PC-9 (cell line): ENCODE measurements around the gene RFT1. TPM values are rescaled to one million over a fixed set of nuclear protein-coding genes. Genes with fewer than 3 reads are reported as not detected.

Source experiments
- BruUV-seq: library from RNA; stranded (reverse); fragments of 400-500 nt; replicated peaks from 2 replicates; lab custom pipeline; 2021; lab: Mats Ljungman, UMichigan
- CTCF ChIA-PET: fragments of 300-600 bp; sonication (Branson Sonifier 250); formaldehyde crosslinking; loops from one replicate; lab custom pipeline; 2022; ENCODE audit warnings: antibody characterized with exemption; lab: Charles Lee
- POLR2A ChIA-PET: fragments of 300-600 bp; sonication (Branson Sonifier 250); formaldehyde crosslinking; loops from one replicate; lab custom pipeline; 2022; ENCODE audit warnings: antibody characterized with exemption; ENCODE audit not compliant: unreplicated experiment; lab: Charles Lee
- DNase-seq, 2 experiments: peaks; one replicate each; pipeline versions ENCODE4 v3.0.0 to v3.0.0-alpha.2; 2015 to 2022; ENCODE audit warnings: mixed read lengths in 1 of 2
- H2AFZ ChIP-seq: fragments of 200-600 bp; sonication (generic); 2 replicates; pipeline ENCODE4 v1.8.1; 2017; ENCODE audit warnings: antibody characterized with exemption
- H3F3A ChIP-seq: fragments of 200-600 bp; sonication (generic); 2 replicates; pipeline ENCODE4 v1.8.1; 2017; ENCODE audit warnings: antibody characterized with exemption, mild to moderate bottlenecking, low read depth; ENCODE audit not compliant: insufficient read depth
- H3K27ac ChIP-seq: fragments of 200-600 bp; sonication (generic); 2 replicates; pipeline ENCODE4 v1.6.1; 2016; ENCODE audit warnings: mixed run types
- H3K27me3 ChIP-seq: fragments of 200-600 bp; sonication (generic); 2 replicates; pipeline ENCODE4 v1.6.1; 2016; ENCODE audit warnings: low read depth, mixed run types; ENCODE audit not compliant: insufficient read depth
- H3K36me3 ChIP-seq: fragments of 200-600 bp; sonication (generic); 2 replicates; pipeline ENCODE4 v1.6.1; 2016; ENCODE audit warnings: low read depth, mixed run types
- H3K4me1 ChIP-seq: fragments of 200-600 bp; sonication (generic); replicated peaks from 2 replicates; pipeline ENCODE4 v1.6.1; 2016; ENCODE audit warnings: mixed run types; ENCODE audit not compliant: insufficient read depth
- H3K4me2 ChIP-seq: fragments of 200-600 bp; sonication (generic); 2 replicates; pipeline ENCODE4 v1.6.1; 2017; ENCODE audit warnings: mixed run types
- H3K4me3 ChIP-seq: fragments of 200-600 bp; sonication (generic); 2 replicates; pipeline ENCODE4 v1.6.1; 2016; ENCODE audit warnings: mixed run types
- H3K79me2 ChIP-seq: fragments of 200-600 bp; sonication (generic); 2 replicates; pipeline ENCODE4 v1.6.1; 2017; ENCODE audit warnings: low read depth, mixed run types
- H3K9me2 ChIP-seq: fragments of 200-600 bp; sonication (generic); 2 replicates; pipeline ENCODE4 v1.8.1; 2017; ENCODE audit warnings: mild to moderate bottlenecking; ENCODE audit not compliant: insufficient read depth
- H3K9me3 ChIP-seq: fragments of 200-600 bp; sonication (generic); 2 replicates; pipeline ENCODE4 v1.8.1; 2016; ENCODE audit warnings: low read depth; ENCODE audit not compliant: insufficient read depth
- H4K20me1 ChIP-seq: fragments of 200-600 bp; sonication (generic); 2 replicates; pipeline ENCODE4 v1.8.1; 2017; ENCODE audit not compliant: insufficient read depth
- CTCF ChIP-seq: fragments of 200-600 bp; sonication (generic); conservative IDR thresholded peaks from 2 replicates; pipeline ENCODE4 v1.6.1; 2017; ENCODE audit warnings: mixed run types, antibody characterized with exemption, mild to moderate bottlenecking, moderate library complexity
- EZH2 ChIP-seq: fragments of 200-600 bp; sonication (generic); IDR thresholded peaks from 2 replicates; pipeline ENCODE4 v1.8.0; 2017; ENCODE audit warnings: antibody characterized with exemption, low read depth
- intact Hi-C: fragments of 100-400 bp; cut with micrococcal nuclease; formaldehyde crosslinking; loops from one replicate; pipeline ENCODE4 v1.10.0; 2022; ENCODE audit not compliant: unreplicated experiment
- total RNA-seq: library from RNA; stranded (reverse); gene quantifications from 2 replicates; pipeline ENCODE4 v1.2.3, GENCODE V29; 2021

RFT1 gene
- total RNA-seq, 1 experiment from 2014 or later: 31.0 TPM

- ChIA-PET POLR2A (no interaction called here), CTCF (interaction anchor here (0.8 kb wide), 1 partner anchor 14 kb away, joined by 3 read pairs; no protein-coding TSS in a partner anchor)
- DNase-seq: no peak
- BruUV-seq: no TSS peak
- H3K36me3 ChIP-seq: no peaks in the 10 kb centered on the region
- no peaks in the 10 kb centered on the region for H4K20me1 ChIP-seq
- H3K9me2 ChIP-seq: no peaks in the 10 kb centered on the region
- no peaks in the 10 kb centered on the region for H3K79me2 ChIP-seq
- H3F3A ChIP-seq: peaks cover 35% of the 10 kb centered on the region
- no peak overlapping the region; the same call in 1 of the 2 replicates for H3K27ac ChIP-seq
- no peak overlapping the region for H3K4me3 ChIP-seq
- TF ChIP-seq EZH2: no peak
- no peak for TF ChIP-seq CTCF
- peak overlapping the region; percentile 70 for H3K4me2 ChIP-seq
- H2AFZ ChIP-seq: no peak overlapping the region
- intact Hi-C loops: no loop called here
- H3K9me3 ChIP-seq: no peaks in the 10 kb centered on the region
- H3K4me1 ChIP-seq: peaks cover 99% of the 10 kb centered on the region
- H3K27me3 ChIP-seq: no peaks in the 10 kb centered on the region
These were observed 19.5 kb upstream of the RFT1 start for GRCh38 chr3:53149699-53150098.

GRCh38 chr3:53149006-53149690 lies 18.9 kb upstream of the RFT1 start:
- Histone ChIP-seq H3K9me3 (no peaks in the 10 kb centered on the region), H4K20me1 (no peaks in the 10 kb centered on the region), H3K4me1 (peaks cover 99% of the 10 kb centered on the region), H3K79me2 (no peaks in the 10 kb centered on the region), H3K27ac (no peak overlapping the region), H2AFZ (no peak overlapping the region), H3K4me2 (no peak overlapping the region), H3K27me3 (no peaks in the 10 kb centered on the region), H3F3A (peaks cover 31% of the 10 kb centered on the region), H3K9me2 (no peaks in the 10 kb centered on the region), H3K4me3 (no peak overlapping the region), H3K36me3 (no peaks in the 10 kb centered on the region)
- BruUV-seq: no TSS peak
- ChIA-PET POLR2A (no interaction called here), CTCF (interaction anchor here (0.6 to 0.7 kb wide), 2 partner anchors 9 to 31 kb away, joined by 4 to 8 read pairs; no protein-coding TSS in a partner anchor)
- intact Hi-C loops: no loop called here
- no peak for TF ChIP-seq EZH2
- no peak for TF ChIP-seq CTCF
- no peak for DNase-seq

- no peak for DNase-seq
- no peak overlapping the region for H3K4me3 ChIP-seq
- ChIA-PET CTCF (no interaction called here), POLR2A (no interaction called here)
- H3K9me3 ChIP-seq: no peaks in the 10 kb centered on the region
- no TSS peak for BruUV-seq
- H2AFZ ChIP-seq: no peak overlapping the region
- H3F3A ChIP-seq: peaks cover 25% of the 10 kb centered on the region
- no peaks in the 10 kb centered on the region for H3K79me2 ChIP-seq
- intact Hi-C loops: no loop called here
- H3K4me1 ChIP-seq: peaks cover 89% of the 10 kb centered on the region
- TF ChIP-seq CTCF (no peak), EZH2 (no peak)
- no peaks in the 10 kb centered on the region for H3K27me3 ChIP-seq
- no peaks in the 10 kb centered on the region for H3K36me3 ChIP-seq
- H3K9me2 ChIP-seq: no peaks in the 10 kb centered on the region
- H3K27ac ChIP-seq: no peak overlapping the region
- H3K4me2 ChIP-seq: no peak overlapping the region; the same call in 1 of the 2 replicates
- no peaks in the 10 kb centered on the region for H4K20me1 ChIP-seq
These were observed 17.7 kb upstream of the RFT1 start for GRCh38 chr3:53147903-53148400.
